ENCODE measurements around the gene POLR1A. TPM values are rescaled to one million over a fixed set of nuclear protein-coding genes. Genes with fewer than 3 reads are reported as not detected.

POLR1A gene
- total and polyA plus RNA-seq, 2 donors (not counting 3 experiments of a cell fraction or from before 2014, with no cell fraction given) = 7.6 to 40.7 TPM

GRCh38 chr2:85976106-85976920, 129.4 kb downstream of the POLR1A start:
- intact Hi-C loops (cut with micrococcal nuclease) = no loop called here
- BruUV-seq (replicated peaks) = no TSS peak
- Histone ChIP-seq H3K36me3 (ENCODE audit: control insufficient read depth in 2 of 2, extremely low read depth in 1 of 2, insufficient read depth in 2 of 2, low read length in 2 of 2) (no peaks in the 10 kb centered on the region), H3K4me3 (replicated peaks in 1 of 3; ENCODE audit: insufficient read depth in 1 of 3, low read depth in 1 of 3, low read length in 3 of 3) (no peak overlapping the region), H3K9me1 (replicated peaks; ENCODE audit: control insufficient read depth, extremely low read depth, insufficient read depth, low read length) (no peaks in the 10 kb centered on the region), H2AFZ (ENCODE audit: low read depth, low read length) (no peak overlapping the region), H3K27me3 (ENCODE audit: control insufficient read depth in 2 of 2, insufficient read depth in 2 of 2, low read length in 2 of 2) (peaks cover 8 to 20% of the 10 kb centered on the region in 2 experiments), H3K4me2 (ENCODE audit: insufficient read depth, low read length) (no peak overlapping the region), H4K20me1 (replicated peaks; ENCODE audit: control insufficient read depth, extremely low read depth, insufficient read depth, low read length) (no peaks in the 10 kb centered on the region), H3K9me3 (replicated peaks; ENCODE audit: control insufficient read depth, insufficient read depth, low read length) (no peaks in the 10 kb centered on the region), H3K9ac (replicated peaks; ENCODE audit: extremely low read depth, insufficient read depth, low read length) (no peak overlapping the region), H3K4me1 (ENCODE audit: control insufficient read depth, extremely low read depth, insufficient read depth, low read length) (no peaks in the 10 kb centered on the region), H3K27ac (ENCODE audit: insufficient read depth, low read depth, low read length) (no peak overlapping the region), H3K79me2 (ENCODE audit: control insufficient read depth, insufficient read depth, low read length) (no peaks in the 10 kb centered on the region)
- CTCF ChIA-PET = no interaction called here
- TF ChIP-seq POLR2A (IDR thresholded peaks at IDR 0.05; ENCODE audit: low read depth, low read length) = no peak
- TF ChIP-seq EZH2 (IDR thresholded peaks at IDR 0.05; ENCODE audit: borderline replicate concordance, low read depth, low read length, severe bottlenecking) = no peak
- TF ChIP-seq POLR2AphosphoS5 (IDR thresholded peaks at IDR 0.05; ENCODE audit: insufficient read depth, low read depth, low read length) = no peak
- TF ChIP-seq GATA2 (IDR thresholded peaks at IDR 0.05; ENCODE audit: insufficient read depth, insufficient read length, low read depth, low read length) = no peak
- no peak for TF ChIP-seq FOS (IDR thresholded peaks at IDR 0.05; ENCODE audit: borderline replicate concordance, insufficient read depth, low read length)
- TF ChIP-seq MYC (IDR thresholded peaks at IDR 0.05; ENCODE audit: low read depth, low read length) = no peak
- no peak for TF ChIP-seq JUN (IDR thresholded peaks at IDR 0.05; ENCODE audit: borderline replicate concordance, insufficient read depth, insufficient read length, low read depth)
- TF ChIP-seq, protein P1, sequence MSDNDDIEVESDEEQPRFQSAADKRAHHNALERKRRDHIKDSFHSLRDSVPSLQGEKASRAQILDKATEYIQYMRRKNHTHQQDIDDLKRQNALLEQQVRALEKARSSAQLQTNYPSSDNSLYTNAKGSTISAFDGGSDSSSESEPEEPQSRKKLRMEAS (IDR thresholded peaks at IDR 0.05; ENCODE audit: insufficient read depth, insufficient read length) = no peak
- TF ChIP-seq, protein P2, sequence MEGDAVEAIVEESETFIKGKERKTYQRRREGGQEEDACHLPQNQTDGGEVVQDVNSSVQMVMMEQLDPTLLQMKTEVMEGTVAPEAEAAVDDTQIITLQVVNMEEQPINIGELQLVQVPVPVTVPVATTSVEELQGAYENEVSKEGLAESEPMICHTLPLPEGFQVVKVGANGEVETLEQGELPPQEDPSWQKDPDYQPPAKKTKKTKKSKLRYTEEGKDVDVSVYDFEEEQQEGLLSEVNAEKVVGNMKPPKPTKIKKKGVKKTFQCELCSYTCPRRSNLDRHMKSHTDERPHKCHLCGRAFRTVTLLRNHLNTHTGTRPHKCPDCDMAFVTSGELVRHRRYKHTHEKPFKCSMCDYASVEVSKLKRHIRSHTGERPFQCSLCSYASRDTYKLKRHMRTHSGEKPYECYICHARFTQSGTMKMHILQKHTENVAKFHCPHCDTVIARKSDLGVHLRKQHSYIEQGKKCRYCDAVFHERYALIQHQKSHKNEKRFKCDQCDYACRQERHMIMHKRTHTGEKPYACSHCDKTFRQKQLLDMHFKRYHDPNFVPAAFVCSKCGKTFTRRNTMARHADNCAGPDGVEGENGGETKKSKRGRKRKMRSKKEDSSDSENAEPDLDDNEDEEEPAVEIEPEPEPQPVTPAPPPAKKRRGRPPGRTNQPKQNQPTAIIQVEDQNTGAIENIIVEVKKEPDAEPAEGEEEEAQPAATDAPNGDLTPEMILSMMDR (IDR thresholded peaks at IDR 0.05; ENCODE audit: extremely low read depth in 1 of 2, insufficient read depth in 1 of 2, low read depth in 1 of 2, low read length in 2 of 2) = no peak
- dilution Hi-C loops (cut with MboI; ENCODE audit: extremely low pct_ligation_motif_present, low sequenced_read_pairs) = no loop called here
- FAIRE-seq = no peak
- DNase-seq (ENCODE audit: low read depth, low spot score) = no peak
- POLR2A ChIA-PET = no interaction called here

Measured in endothelial cell of umbilical vein (primary cell).